WTC11 (cell line): ENCODE results near the gene SERPINA6. TPM values are rescaled to one million over a fixed set of nuclear protein-coding genes. Genes with fewer than 3 reads are reported as not detected.
"Not testable (repeated sequence)": the region's sequence is repeated elsewhere in the genome, so short reads cannot be mapped to it uniquely, and the experiment has no call there.

ENCODE experiments used
- ATAC-seq: fragments of 200-7000 bp; cut with Tn5 transposase; 2 replicates; pipeline ENCODE4 v1.10.0; 2021; ENCODE audit warnings: mild to moderate bottlenecking, moderate library complexity
- CTCF ChIA-PET: fragments of 300-600 bp; sonication (Branson Sonifier 250); formaldehyde crosslinking; loops from one replicate; lab custom pipeline; 2021; ENCODE audit warnings: antibody characterized with exemption; lab: Charles Lee
- POLR2A ChIA-PET: fragments of 350-600 bp; sonication (Branson Sonifier 250); formaldehyde crosslinking; loops from one replicate; lab custom pipeline; 2021; ENCODE audit warnings: antibody characterized with exemption; lab: Charles Lee
- DNase-seq: peaks from one replicate; pipeline ENCODE4 v3.0.0; 2021; ENCODE audit warnings: low spot score
- H3K27ac Mint-ChIP-seq: 2 replicates; pipeline ENCODE4 v1.8.0; 2021; ENCODE audit warnings: mixed read lengths
- H3K27me3 Mint-ChIP-seq: 2 replicates; pipeline ENCODE4 v1.8.0; 2021; ENCODE audit warnings: low read depth, mild to moderate bottlenecking, moderate library complexity, mixed read lengths
- H3K36me3 Mint-ChIP-seq: 2 replicates; pipeline ENCODE4 v1.8.0; 2021; ENCODE audit warnings: mixed read lengths
- H3K4me1 Mint-ChIP-seq: 2 replicates; pipeline ENCODE4 v1.8.0; 2022; ENCODE audit warnings: mixed read lengths
- H3K4me3 Mint-ChIP-seq: 2 replicates; pipeline ENCODE4 v1.8.0; 2021; ENCODE audit warnings: mild to moderate bottlenecking, moderate library complexity, mixed read lengths
- H3K9me3 Mint-ChIP-seq: 2 replicates; pipeline ENCODE4 v1.8.0; 2021; ENCODE audit warnings: mixed read lengths
- ATF2 ChIP-seq: sonication (generic); formaldehyde crosslinking; IDR thresholded peaks from 2 replicates; pipeline ENCODE4 v1.8.1; 2022; ENCODE audit warnings: low read depth, missing genetic modification reagents, borderline replicate concordance
- NR2C2 ChIP-seq: sonication (generic); formaldehyde crosslinking; IDR thresholded peaks from 2 replicates; pipeline ENCODE4 v1.8.0; 2022; ENCODE audit warnings: mild to moderate bottlenecking, missing genetic modification reagents
- OVOL2 ChIP-seq: fragments of 250-450 bp; sonication (Bioruptor Pico); IDR thresholded peaks from 2 replicates; pipeline ENCODE4 v1.9.0; 2021; ENCODE audit warnings: mild to moderate bottlenecking, borderline replicate concordance
- PRDM15 ChIP-seq: sonication (generic); formaldehyde crosslinking; IDR thresholded peaks from 2 replicates; pipeline ENCODE4 v1.8.0; 2022; ENCODE audit warnings: missing genetic modification reagents
- SP1 ChIP-seq: sonication (generic); formaldehyde crosslinking; conservative IDR thresholded peaks from 2 replicates; pipeline ENCODE4 v1.8.1; 2022; ENCODE audit warnings: missing genetic modification reagents
- TEAD1 ChIP-seq: sonication (generic); formaldehyde crosslinking; IDR thresholded peaks from 2 replicates; pipeline ENCODE4 v1.8.0; 2022; ENCODE audit warnings: mild to moderate bottlenecking, missing genetic modification reagents
- ZBTB21 ChIP-seq: sonication (generic); formaldehyde crosslinking; IDR thresholded peaks from 2 replicates; pipeline ENCODE4 v1.8.1; 2023; ENCODE audit warnings: mild to moderate bottlenecking, missing genetic modification reagents, borderline replicate concordance
- ZNF219 ChIP-seq: sonication (generic); formaldehyde crosslinking; IDR thresholded peaks from 2 replicates; pipeline ENCODE4 v1.8.0; 2023; ENCODE audit warnings: missing genetic modification reagents, mild to moderate bottlenecking, borderline replicate concordance
- total RNA-seq: library from RNA; stranded (reverse); gene quantifications from 3 replicates; pipeline ENCODE4 v1.2.3, GENCODE V29; 2021
- TF ChIP-seq, protein P1 (sequence below): sonication (generic); formaldehyde crosslinking; IDR thresholded peaks from 2 replicates; pipeline ENCODE4 v1.8.1; 2023; ENCODE audit warnings: mild to moderate bottlenecking, missing genetic modification reagents

Gene SERPINA6
- total RNA-seq, 1 experiment from 2014 or later = 0.15 TPM

DNA sequence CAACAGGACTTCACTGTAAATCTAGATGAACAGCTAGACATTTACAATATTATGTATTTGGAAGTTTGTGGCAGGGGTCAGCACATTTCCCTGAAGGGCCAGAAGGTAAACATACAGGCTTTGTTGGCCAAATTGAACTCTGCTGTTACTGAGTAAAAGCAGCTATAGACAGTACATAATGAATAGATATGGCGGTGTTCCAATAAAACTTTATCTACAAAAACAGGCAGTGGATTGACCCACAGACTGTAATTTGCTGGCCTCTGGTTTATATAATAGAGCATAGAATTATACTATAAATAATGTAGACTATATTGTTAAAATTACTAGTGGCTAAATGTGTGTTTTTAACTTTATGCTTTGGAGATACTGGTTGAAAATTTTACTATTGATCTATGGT is 55.8 kb downstream of the SERPINA6 start:
- TF ChIP-seq SP1 (CRISPR knock-in tag) (no peak), TEAD1 (CRISPR knock-in tag) (no peak), ZNF219 (CRISPR knock-in tag) (no peak), PRDM15 (no peak), NR2C2 (no peak), ZBTB21 (CRISPR knock-in tag) (no peak), ATF2 (no peak), OVOL2 (CRISPR knock-in tag) (no peak)
- TF ChIP-seq, protein P1, sequence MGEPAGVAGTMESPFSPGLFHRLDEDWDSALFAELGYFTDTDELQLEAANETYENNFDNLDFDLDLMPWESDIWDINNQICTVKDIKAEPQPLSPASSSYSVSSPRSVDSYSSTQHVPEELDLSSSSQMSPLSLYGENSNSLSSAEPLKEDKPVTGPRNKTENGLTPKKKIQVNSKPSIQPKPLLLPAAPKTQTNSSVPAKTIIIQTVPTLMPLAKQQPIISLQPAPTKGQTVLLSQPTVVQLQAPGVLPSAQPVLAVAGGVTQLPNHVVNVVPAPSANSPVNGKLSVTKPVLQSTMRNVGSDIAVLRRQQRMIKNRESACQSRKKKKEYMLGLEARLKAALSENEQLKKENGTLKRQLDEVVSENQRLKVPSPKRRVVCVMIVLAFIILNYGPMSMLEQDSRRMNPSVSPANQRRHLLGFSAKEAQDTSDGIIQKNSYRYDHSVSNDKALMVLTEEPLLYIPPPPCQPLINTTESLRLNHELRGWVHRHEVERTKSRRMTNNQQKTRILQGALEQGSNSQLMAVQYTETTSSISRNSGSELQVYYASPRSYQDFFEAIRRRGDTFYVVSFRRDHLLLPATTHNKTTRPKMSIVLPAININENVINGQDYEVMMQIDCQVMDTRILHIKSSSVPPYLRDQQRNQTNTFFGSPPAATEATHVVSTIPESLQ (CRISPR knock-in tag) = no peak
- Mint-ChIP-seq H3K4me1 (no peaks in the 10 kb centered on the region), H3K9me3 (peaks cover 12% of the 10 kb centered on the region), H3K4me3 (no peak overlapping the region), H3K36me3 (peaks cover 16% of the 10 kb centered on the region), H3K27ac (no peak overlapping the region), H3K27me3 (no peaks in the 10 kb centered on the region)
- POLR2A ChIA-PET = no interaction called here
- DNase-seq (no peak), ATAC-seq (no peak)
- CTCF ChIA-PET = no interaction called here

DNA sequence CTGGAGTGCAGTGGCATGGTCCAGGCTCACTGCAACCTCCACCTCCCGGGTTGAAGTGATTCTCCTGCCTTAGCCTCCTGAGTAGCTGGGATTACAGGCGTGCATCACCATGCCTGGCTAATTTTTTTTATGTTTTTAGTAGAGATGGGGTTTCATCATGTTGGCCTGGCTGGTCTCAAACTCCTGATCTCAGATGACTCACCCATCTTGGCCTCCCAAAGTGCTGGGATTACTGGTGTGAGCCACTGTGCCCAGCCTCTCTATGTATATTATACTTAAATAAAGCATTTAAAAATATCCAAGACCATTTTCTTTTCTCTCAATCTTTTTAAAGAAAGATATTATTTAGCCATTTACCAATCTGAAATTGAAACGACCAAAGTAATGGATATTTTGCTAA is 58.9 kb downstream of the SERPINA6 start:
- DNase-seq, ATAC-seq, H3K27ac Mint-ChIP-seq, H3K4me1 Mint-ChIP-seq, POLR2A ChIA-PET, H3K4me3 Mint-ChIP-seq, CTCF ChIA-PET, H3K27me3 Mint-ChIP-seq: not testable (repeated sequence)
- Mint-ChIP-seq H3K36me3 (peaks cover 37% of the 10 kb centered on the region), H3K9me3 (peaks cover 33% of the 10 kb centered on the region)

Other genes starting within 250 kb of the SERPINA6 start
- gene DDX24, start 242.1 kb downstream of the SERPINA6 start, total RNA-seq = 137 to 174 TPM (median 140 TPM) in 3 replicates
- gene IFI27L1, start 242.0 kb downstream of the SERPINA6 start, total RNA-seq = 27.6 to 34.1 TPM (median 32.3 TPM) in 3 replicates
- gene IFI27, start 212.6 kb downstream of the SERPINA6 start, total RNA-seq = 1.8 to 3.2 TPM (median 2.4 TPM) in 3 replicates
- gene IFI27L2, start 193.7 kb downstream of the SERPINA6 start, total RNA-seq = 22.1 to 37.2 TPM (median 35.5 TPM) in 3 replicates
- gene PPP4R4, start 149.0 kb downstream of the SERPINA6 start, total RNA-seq = 8.1 to 9.6 TPM (median 8.2 TPM) in 3 replicates
- gene SERPINA10, start 30.1 kb downstream of the SERPINA6 start, total RNA-seq = 0.04 TPM in 1 of 3 replicates, not detected in the others
- not detected in 3 replicates for gene SERPINA2, start 43.4 kb upstream of the SERPINA6 start, total RNA-seq
- 5.1 to 7.2 TPM (median 6.8 TPM) in 3 replicates for gene SERPINA1, start 65.3 kb upstream of the SERPINA6 start, total RNA-seq
- 0.34 to 0.53 TPM (median 0.46 TPM) in 3 replicates for gene SERPINA11, start 129.5 kb upstream of the SERPINA6 start, total RNA-seq
- not detected in 3 replicates for gene SERPINA9, start 152.9 kb upstream of the SERPINA6 start, total RNA-seq
- gene SERPINA12, start 186.1 kb upstream of the SERPINA6 start, total RNA-seq = not detected in 3 replicates
- 0.14 to 0.25 TPM in 2 of 3 replicates, not detected in the other for gene SERPINA4, start 238.1 kb upstream of the SERPINA6 start, total RNA-seq